ENCODE results near the gene HSPBP1. TPM values are rescaled to one million over a fixed set of nuclear protein-coding genes. Genes with fewer than 3 reads are reported as not detected.

HSPBP1 gene
- total and polyA plus RNA-seq, 2 of the 13 experiments (the other 11 are each of a cell fraction or from before 2014, with no cell fraction given) = 22.3 to 33.7 TPM

- no peak for TF ChIP-seq ZNF10 (CRISPR knock-in tag; IDR thresholded peaks at IDR 0.05; ENCODE audit: borderline replicate concordance, low read depth)
- TF ChIP-seq CENPT (CRISPR knock-in tag; IDR thresholded peaks at IDR 0.05; ENCODE audit: low read depth) = no peak
- TF ChIP-seq, protein P1, sequence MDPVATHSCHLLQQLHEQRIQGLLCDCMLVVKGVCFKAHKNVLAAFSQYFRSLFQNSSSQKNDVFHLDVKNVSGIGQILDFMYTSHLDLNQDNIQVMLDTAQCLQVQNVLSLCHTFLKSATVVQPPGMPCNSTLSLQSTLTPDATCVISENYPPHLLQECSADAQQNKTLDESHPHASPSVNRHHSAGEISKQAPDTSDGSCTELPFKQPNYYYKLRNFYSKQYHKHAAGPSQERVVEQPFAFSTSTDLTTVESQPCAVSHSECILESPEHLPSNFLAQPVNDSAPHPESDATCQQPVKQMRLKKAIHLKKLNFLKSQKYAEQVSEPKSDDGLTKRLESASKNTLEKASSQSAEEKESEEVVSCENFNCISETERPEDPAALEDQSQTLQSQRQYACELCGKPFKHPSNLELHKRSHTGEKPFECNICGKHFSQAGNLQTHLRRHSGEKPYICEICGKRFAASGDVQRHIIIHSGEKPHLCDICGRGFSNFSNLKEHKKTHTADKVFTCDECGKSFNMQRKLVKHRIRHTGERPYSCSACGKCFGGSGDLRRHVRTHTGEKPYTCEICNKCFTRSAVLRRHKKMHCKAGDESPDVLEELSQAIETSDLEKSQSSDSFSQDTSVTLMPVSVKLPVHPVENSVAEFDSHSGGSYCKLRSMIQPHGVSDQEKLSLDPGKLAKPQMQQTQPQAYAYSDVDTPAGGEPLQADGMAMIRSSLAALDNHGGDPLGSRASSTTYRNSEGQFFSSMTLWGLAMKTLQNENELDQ (CRISPR knock-in tag; IDR thresholded peaks at IDR 0.05; ENCODE audit: borderline replicate concordance) = no peak
- peak; percentile 31; the same call in 1 of the 2 replicates for TF ChIP-seq ZFX (CRISPR knock-in tag; IDR thresholded peaks at IDR 0.05; ENCODE audit: low read depth)
- TF ChIP-seq SMAD9 (CRISPR knock-in tag; IDR thresholded peaks at IDR 0.05) = no peak
- no peak for TF ChIP-seq ZNF776 (CRISPR knock-in tag; IDR thresholded peaks at IDR 0.05)
- TF ChIP-seq NR2C2 (CRISPR knock-in tag; IDR thresholded peaks at IDR 0.05; ENCODE audit: borderline replicate concordance) = peak; percentile 38; the same call in 1 of the 2 replicates
- no peak for TF ChIP-seq ZBTB3 (CRISPR knock-in tag; IDR thresholded peaks at IDR 0.05; ENCODE audit: borderline replicate concordance, low read depth)
- no peak for TF ChIP-seq ZFAT (CRISPR knock-in tag; conservative IDR thresholded peaks at IDR 0.05)
- TF ChIP-seq KLF16 (CRISPR knock-in tag; IDR thresholded peaks at IDR 0.05) = 0 out of 4 replicates have a peak, but pooled peaks of 1 of the 2 experiments have one; percentile 24
- no peak for TF ChIP-seq ZXDC (CRISPR knock-in tag; IDR thresholded peaks at IDR 0.05)
- no peak for TF ChIP-seq ZMYM4 (CRISPR knock-in tag; IDR thresholded peaks at IDR 0.05)
- TF ChIP-seq ZBTB25 (CRISPR knock-in tag; IDR thresholded peaks at IDR 0.05) = no peak
- TF ChIP-seq ZNF790 (CRISPR knock-in tag; IDR thresholded peaks at IDR 0.05; ENCODE audit: borderline replicate concordance) = no peak
- TF ChIP-seq, protein P2, sequence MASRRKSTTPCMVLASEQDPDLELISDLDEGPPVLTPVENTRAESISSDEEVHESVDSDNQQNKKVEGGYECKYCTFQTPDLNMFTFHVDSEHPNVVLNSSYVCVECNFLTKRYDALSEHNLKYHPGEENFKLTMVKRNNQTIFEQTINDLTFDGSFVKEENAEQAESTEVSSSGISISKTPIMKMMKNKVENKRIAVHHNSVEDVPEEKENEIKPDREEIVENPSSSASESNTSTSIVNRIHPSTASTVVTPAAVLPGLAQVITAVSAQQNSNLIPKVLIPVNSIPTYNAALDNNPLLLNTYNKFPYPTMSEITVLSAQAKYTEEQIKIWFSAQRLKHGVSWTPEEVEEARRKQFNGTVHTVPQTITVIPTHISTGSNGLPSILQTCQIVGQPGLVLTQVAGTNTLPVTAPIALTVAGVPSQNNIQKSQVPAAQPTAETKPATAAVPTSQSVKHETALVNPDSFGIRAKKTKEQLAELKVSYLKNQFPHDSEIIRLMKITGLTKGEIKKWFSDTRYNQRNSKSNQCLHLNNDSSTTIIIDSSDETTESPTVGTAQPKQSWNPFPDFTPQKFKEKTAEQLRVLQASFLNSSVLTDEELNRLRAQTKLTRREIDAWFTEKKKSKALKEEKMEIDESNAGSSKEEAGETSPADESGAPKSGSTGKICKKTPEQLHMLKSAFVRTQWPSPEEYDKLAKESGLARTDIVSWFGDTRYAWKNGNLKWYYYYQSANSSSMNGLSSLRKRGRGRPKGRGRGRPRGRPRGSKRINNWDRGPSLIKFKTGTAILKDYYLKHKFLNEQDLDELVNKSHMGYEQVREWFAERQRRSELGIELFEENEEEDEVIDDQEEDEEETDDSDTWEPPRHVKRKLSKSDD (CRISPR knock-in tag; IDR thresholded peaks at IDR 0.05; ENCODE audit: low read depth) = no peak
These were observed 25.6 kb upstream of the HSPBP1 start (continued) for GRCh38 chr19:55305491-55305890.

Data from HepG2 (cell line).